HCT116 (cell line): ENCODE results near the gene ADPRHL1. TPM values are rescaled to one million over a fixed set of nuclear protein-coding genes. Genes with fewer than 3 reads are reported as not detected.

Experiments
- ATAC-seq: fragments of 200-7000 bp; cut with Tn5 transposase; 2 replicates; pipeline ENCODE4 v1.9.1; 2020; ENCODE audit warnings: mild to moderate bottlenecking, moderate library complexity
- BruUV-seq: library from RNA; stranded (reverse); fragments of 400-500 nt; replicated peaks from 2 replicates; lab custom pipeline; 2021; lab: Mats Ljungman, UMichigan
- CTCF ChIA-PET: fragments of 300-600 bp; sonication (Branson Sonifier 250); formaldehyde crosslinking; loops from one replicate; lab custom pipeline; 2021; ENCODE audit warnings: antibody characterized with exemption; lab: Charles Lee
- POLR2A ChIA-PET: fragments of 300-600, 350-600 bp; sonication (Branson Sonifier 250); formaldehyde crosslinking; loops from one replicate; lab custom pipeline; 2021; ENCODE audit warnings: antibody characterized with exemption; lab: Charles Lee
- RAD21 ChIA-PET, 2 experiments: fragments of 300-600 bp; sonication (Branson Sonifier 250); formaldehyde crosslinking; loops; one replicate each; lab custom pipeline; 2023; ENCODE audit warnings: low total read pairs in 2 of 2; ENCODE audit not compliant: uncharacterized antibody in 2 of 2, unreplicated experiment in 2 of 2, low non-redundant PET in 1 of 2; lab: Charles Lee
- DNase-seq: peaks from one replicate; pipeline ENCODE4 v3.0.0-alpha.2; 2010; ENCODE audit warnings: low read depth, low spot score
- H2AFZ ChIP-seq: fragments of 200-600 bp; shearing (Covaris generic), sonication (generic); 2 replicates; pipeline ENCODE4 v1.6.1; 2017; ENCODE audit warnings: low read depth, mixed run types, mixed read lengths, antibody characterized with exemption, low read length; ENCODE audit not compliant: poor library complexity, severe bottlenecking
- H3K27ac ChIP-seq: 2 replicates; pipeline ENCODE4 v1.5.1; 2012; ENCODE audit warnings: low read depth, low read length
- H3K27me3 ChIP-seq: fragments of 200-600 bp; sonication (generic); 2 replicates; pipeline ENCODE4 v1.6.1; 2016; ENCODE audit warnings: mixed run types, low read length, mixed read lengths; ENCODE audit not compliant: insufficient read depth
- H3K36me3 ChIP-seq, 2 experiments: fragments of 200-500 bp in 1 of 2; fragments of 200-600 bp in 1 of 2; sonication (Bioruptor generic) in 1 of 2; sonication (generic) in 1 of 2; 2 replicates each; pipeline versions ENCODE4 v1.5.1 to v1.6.1; 2014 to 2016; ENCODE audit warnings: low read length in 2 of 2, inconsistent platforms in 1 of 2, mixed read lengths in 1 of 2, mixed run types in 1 of 2; ENCODE audit not compliant: insufficient read depth in 2 of 2, control insufficient read depth in 1 of 2
- H3K4me1 ChIP-seq, 2 experiments: fragments of 200-600 bp in 1 of 2; sonication (generic) in 1 of 2; 2 replicates each; pipeline versions ENCODE4 v1.5.1 to v1.6.1; 2012 to 2017; ENCODE audit warnings: low read length in 2 of 2, inconsistent platforms in 1 of 2, mild to moderate bottlenecking in 1 of 2, mixed read lengths in 1 of 2, mixed run types in 1 of 2, moderate library complexity in 1 of 2; ENCODE audit not compliant: insufficient read depth in 2 of 2, control insufficient read depth in 1 of 2
- H3K4me2 ChIP-seq: fragments of 200-600 bp; sonication (generic); 2 replicates; pipeline ENCODE4 v1.6.1; 2017; ENCODE audit warnings: mixed run types, low read length, mixed read lengths
- H3K4me3 ChIP-seq, 2 experiments: fragments of 200-600 bp in 1 of 2; sonication (generic) in 1 of 2; replicated peaks in 1 of 2; 2 replicates each; pipeline ENCODE4 v1.5.1; 2011 to 2016; ENCODE audit warnings: low read length in 2 of 2, control low read depth in 1 of 2, low read depth in 1 of 2, mild to moderate bottlenecking in 1 of 2, mixed read lengths in 1 of 2, mixed run types in 1 of 2
- H3K79me2 ChIP-seq: fragments of 200-600 bp; sonication (generic); 2 replicates; pipeline ENCODE4 v1.6.1; 2017; ENCODE audit warnings: mild to moderate bottlenecking, mixed run types, low read length, moderate library complexity, mixed read lengths; ENCODE audit not compliant: insufficient read depth
- H3K9ac ChIP-seq: fragments of 200-600 bp; sonication (generic); 2 replicates; pipeline ENCODE4 v1.6.1; 2016; ENCODE audit warnings: low read length, mixed read lengths
- H3K9me2 ChIP-seq: fragments of 200-600 bp; sonication (generic), shearing (Covaris generic); 2 replicates; pipeline ENCODE4 v1.6.1; 2017; ENCODE audit warnings: mixed run types, mild to moderate bottlenecking, moderate library complexity; ENCODE audit not compliant: insufficient read depth
- H3K9me3 ChIP-seq, 2 experiments: fragments of 200-500 bp in 1 of 2; fragments of 200-600 bp in 1 of 2; sonication (Bioruptor generic) in 1 of 2; sonication (generic) in 1 of 2; 2 replicates each; pipeline ENCODE4 v1.6.1; 2014 to 2017; ENCODE audit warnings: low read length in 2 of 2, mixed read lengths in 2 of 2, inconsistent platforms in 1 of 2, low read depth in 1 of 2, mild to moderate bottlenecking in 1 of 2, mixed run types in 1 of 2, moderate library complexity in 1 of 2; ENCODE audit not compliant: control insufficient read depth in 1 of 2, insufficient read depth in 1 of 2
- H4K20me1 ChIP-seq: fragments of 200-600 bp; sonication (generic), shearing (Covaris generic); 2 replicates; pipeline ENCODE4 v1.6.1; 2017; ENCODE audit warnings: mixed run types, mild to moderate bottlenecking, moderate library complexity; ENCODE audit not compliant: insufficient read depth
- ATF3 ChIP-seq: IDR thresholded peaks from 2 replicates; pipeline ENCODE4 v1.6.1; 2012
- CTCF ChIP-seq, 3 experiments: fragments of 200-600 bp in 1 of 3; sonication (generic) in 1 of 3; IDR thresholded peaks in 2 of 3; conservative IDR thresholded peaks in 1 of 3; 2 replicates each; pipeline ENCODE4 v1.5.1; 2012 to 2017; ENCODE audit warnings: low read depth in 2 of 3, low read length in 2 of 3, antibody characterized with exemption in 1 of 3, borderline replicate concordance in 1 of 3, control low read depth in 1 of 3, mild to moderate bottlenecking in 1 of 3, mixed read lengths in 1 of 3, mixed run types in 1 of 3, moderate library complexity in 1 of 3; ENCODE audit not compliant: insufficient read depth in 1 of 3
- EZH2 ChIP-seq: fragments of 200-600 bp; sonication (generic); IDR thresholded peaks from 2 replicates; pipeline ENCODE4 v1.6.1; 2017; ENCODE audit warnings: antibody characterized with exemption, mixed run types
- EZH2phosphoT487 ChIP-seq: fragments of 200-600 bp; IDR thresholded peaks from 2 replicates; pipeline ENCODE4 v1.6.1; 2018; ENCODE audit warnings: antibody characterized with exemption, borderline replicate concordance
- FOSL1 ChIP-seq: IDR thresholded peaks from 2 replicates; pipeline ENCODE4 v1.6.1; 2012; ENCODE audit warnings: low read depth
- JUND ChIP-seq: IDR thresholded peaks from 2 replicates; pipeline ENCODE4 v1.6.1; 2012
- MAX ChIP-seq: IDR thresholded peaks from 2 replicates; pipeline ENCODE4 v1.6.1; 2012
- POLR2A ChIP-seq: IDR thresholded peaks from 2 replicates; pipeline ENCODE4 v1.7.0; 2011; ENCODE audit warnings: borderline replicate concordance; ENCODE audit not compliant: insufficient read depth, insufficient read length; ENCODE audit errors: extremely low read depth
- POLR2AphosphoS5 ChIP-seq: IDR thresholded peaks from 2 replicates; pipeline ENCODE4 v1.6.1; 2011; ENCODE audit warnings: mild to moderate bottlenecking, low read depth, low read length, moderate library complexity
- RAD21 ChIP-seq: IDR thresholded peaks from 2 replicates; pipeline ENCODE4 v1.6.1; 2012; ENCODE audit warnings: low read depth, mild to moderate bottlenecking
- REST ChIP-seq: IDR thresholded peaks from 2 replicates; pipeline ENCODE4 v1.6.1; 2012; ENCODE audit warnings: low read depth
- SIN3A ChIP-seq: IDR thresholded peaks from 2 replicates; pipeline ENCODE4 v1.6.1; 2012; ENCODE audit warnings: low read depth
- SP1 ChIP-seq: IDR thresholded peaks from 2 replicates; pipeline ENCODE4 v1.6.1; 2012; ENCODE audit warnings: low read depth
- SRF ChIP-seq: IDR thresholded peaks from 2 replicates; pipeline ENCODE4 v1.6.1; 2012; ENCODE audit warnings: low read depth
- TCF7L2 ChIP-seq: IDR thresholded peaks from 2 replicates; pipeline ENCODE4 v1.7.0; 2011; ENCODE audit warnings: borderline replicate concordance, inconsistent platforms; ENCODE audit not compliant: insufficient read depth, insufficient read length; ENCODE audit errors: extremely low read depth
- YY1 ChIP-seq: IDR thresholded peaks from 2 replicates; pipeline ENCODE4 v1.6.1; 2011; ENCODE audit warnings: low read length, low read depth, moderate library complexity, mild to moderate bottlenecking; ENCODE audit not compliant: insufficient replicate concordance; ENCODE audit errors: extremely low read depth
- ZFX ChIP-seq: fragments of 450-650 bp; IDR thresholded peaks from 2 replicates; pipeline ENCODE4 v1.6.1; 2017
- intact Hi-C: fragments of 100-400 bp; cut with micrococcal nuclease; formaldehyde crosslinking; loops from 2 replicates; pipeline ENCODE4 v1.10.0; 2022
- total RNA-seq: library from RNA; stranded (reverse); gene quantifications from one replicate; pipeline ENCODE4 v1.2.1, GENCODE V29; 2021; ENCODE audit not compliant: unreplicated experiment

Gene ADPRHL1
- total RNA-seq, 1 experiment from 2014 or later = 12.6 TPM

GRCh38 chr13:113464476-113464875, 11.2 kb upstream of the ADPRHL1 start:
- peaks cover 13% of the 10 kb centered on the region; the same call in 1 of the 2 replicates for H3K79me2 ChIP-seq
- no peak overlapping the region for H3K27ac ChIP-seq
- H3K36me3 ChIP-seq = peaks cover 20 to 23% of the 10 kb centered on the region in 2 experiments
- intact Hi-C loops = no loop called here
- no peaks in the 10 kb centered on the region for H3K9me3 ChIP-seq
- DNase-seq (no peak), ATAC-seq (no peak)
- RAD21 ChIA-PET = no interaction called here
- H3K4me1 ChIP-seq = no peaks in the 10 kb centered on the region
- TF ChIP-seq FOSL1 (no peak), EZH2 (no peak), CTCF (IDR thresholded peaks at IDR 0.05 in 2 of 3, conservative IDR thresholded peaks at IDR 0.05 in 1 of 3; ENCODE audit: borderline replicate concordance in 1 of 3, insufficient read depth in 1 of 3, low read depth in 2 of 3, low read length in 2 of 3) (no peak), EZH2phosphoT487 (no peak), POLR2A (no peak), SP1 (no peak), ZFX (no peak), JUND (no peak), YY1 (no peak), REST (no peak), SIN3A (no peak), TCF7L2 (no peak), MAX (no peak), ATF3 (no peak), RAD21 (no peak), POLR2AphosphoS5 (no peak), SRF (no peak)
- H4K20me1 ChIP-seq = no peaks in the 10 kb centered on the region
- no TSS peak for BruUV-seq
- H2AFZ ChIP-seq = no peak overlapping the region
- POLR2A ChIA-PET = no interaction called here
- no peak overlapping the region for H3K9ac ChIP-seq
- H3K4me3 ChIP-seq = no peak overlapping the region
- CTCF ChIA-PET = interaction anchor here (1.3 to 1.5 kb wide), 2 partner anchors 12 to 13 kb away, joined by 3 to 4 read pairs; no protein-coding TSS in a partner anchor
- H3K4me2 ChIP-seq = no peak overlapping the region
- no peaks in the 10 kb centered on the region for H3K27me3 ChIP-seq
- H3K9me2 ChIP-seq = no peaks in the 10 kb centered on the region
